ENCODE results near the gene CHRNA9. TPM values are rescaled to one million over a fixed set of nuclear protein-coding genes. Genes with fewer than 3 reads are reported as not detected.

The CHRNA9 gene
- total and polyA plus RNA-seq, 2 experiments from 2014 or later = not detected

- Histone ChIP-seq H3K27me3 (no peaks in the 10 kb centered on the region), H3K27ac (no peak overlapping the region), H3K4me1 (ENCODE audit: low read depth) (peaks cover 11% of the 10 kb centered on the region), H3K9me3 (ENCODE audit: low read depth) (no peaks in the 10 kb centered on the region), H3K36me3 (no peaks in the 10 kb centered on the region), H3K4me3 (no peak overlapping the region)
- DNase-seq (ENCODE audit: low read depth in 1 of 2, low spot score in 1 of 2) = no peak
- no peak for TF ChIP-seq CTCF (IDR thresholded peaks at IDR 0.05; ENCODE audit: low read depth, low read length)
These were observed 6.8 kb upstream of the CHRNA9 start for GRCh38 chr4:40328383-40328782.

DNA sequence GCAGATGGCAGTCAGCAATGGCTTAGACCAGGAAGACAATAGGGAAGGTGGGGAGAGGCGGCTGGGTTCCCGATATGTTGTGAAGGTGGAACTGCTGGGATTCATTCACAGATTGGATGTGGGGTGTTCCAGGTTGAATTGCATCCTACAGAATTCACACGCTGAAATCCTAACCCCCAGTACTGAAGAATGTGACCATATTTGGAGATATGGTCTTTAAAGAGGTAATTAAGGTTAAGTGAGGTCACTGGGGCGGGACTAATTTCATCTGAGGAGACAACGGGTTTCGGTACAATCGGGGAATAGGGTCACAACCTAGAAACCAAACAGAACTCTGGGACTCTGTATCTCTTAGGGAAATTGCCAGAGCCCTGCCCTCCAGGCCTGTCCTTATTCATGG, 5.3 kb upstream of the CHRNA9 start:
- H3K9me3 ChIP-seq (ENCODE audit: low read depth) = no peaks in the 10 kb centered on the region
- H3K36me3 ChIP-seq = no peaks in the 10 kb centered on the region
- TF ChIP-seq CTCF (IDR thresholded peaks at IDR 0.05; ENCODE audit: low read depth, low read length) = no peak
- H3K27me3 ChIP-seq = no peaks in the 10 kb centered on the region
- H3K4me1 ChIP-seq (ENCODE audit: low read depth) = peaks cover 11% of the 10 kb centered on the region
- H3K27ac ChIP-seq = no peak overlapping the region
- no peak for DNase-seq (ENCODE audit: low read depth in 1 of 2, low spot score in 1 of 2)
- no peak overlapping the region for H3K4me3 ChIP-seq

- H3K27me3 ChIP-seq = no peaks in the 10 kb centered on the region
- H3K27ac ChIP-seq = no peak overlapping the region
- no peaks in the 10 kb centered on the region for H3K36me3 ChIP-seq
- no peak overlapping the region for H3K4me3 ChIP-seq
- DNase-seq (ENCODE audit: low read depth in 1 of 2, low spot score in 1 of 2) = no peak
- H3K4me1 ChIP-seq (ENCODE audit: low read depth) = peaks cover 11% of the 10 kb centered on the region
- H3K9me3 ChIP-seq (ENCODE audit: low read depth) = no peaks in the 10 kb centered on the region
- no peak for TF ChIP-seq CTCF (IDR thresholded peaks at IDR 0.05; ENCODE audit: low read depth, low read length)
These were observed 4.6 kb upstream of the CHRNA9 start for GRCh38 chr4:40330536-40330935.

DNA sequence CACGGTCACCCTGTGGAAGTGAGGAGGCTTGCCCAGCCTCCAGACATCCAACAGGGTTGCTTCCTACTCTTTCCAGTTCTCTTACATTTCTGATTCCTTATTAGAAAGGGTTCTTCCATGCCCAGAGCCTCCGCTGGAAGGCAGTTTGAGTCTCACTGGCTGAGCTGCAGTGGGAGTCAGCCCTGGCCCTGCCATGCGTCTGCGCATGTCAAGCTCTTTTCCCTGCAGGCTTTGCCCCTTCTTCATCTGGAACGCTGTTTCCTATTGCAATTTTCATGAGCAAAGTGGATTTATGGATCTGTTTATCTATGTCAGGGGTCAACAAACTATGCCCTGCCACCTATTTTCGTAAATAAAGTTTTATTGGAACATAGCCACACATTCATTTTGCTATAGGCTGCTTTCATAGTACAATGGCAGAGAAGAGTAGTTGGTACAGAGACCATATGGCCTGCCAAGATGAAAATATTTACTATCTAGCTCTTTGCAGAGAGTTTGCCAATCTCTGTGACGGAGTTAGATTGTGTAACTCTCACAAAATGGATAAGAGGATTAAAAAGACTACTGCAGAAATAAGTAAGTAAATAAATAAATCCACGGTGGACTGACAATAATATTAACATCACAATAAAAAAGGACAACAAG, 3.9 kb upstream of the CHRNA9 start:
- no peak for TF ChIP-seq CTCF (IDR thresholded peaks at IDR 0.05; ENCODE audit: low read depth, low read length)
- Histone ChIP-seq H3K4me1 (ENCODE audit: low read depth) (peaks cover 11% of the 10 kb centered on the region), H3K27me3 (no peaks in the 10 kb centered on the region), H3K9me3 (ENCODE audit: low read depth) (no peaks in the 10 kb centered on the region), H3K36me3 (no peaks in the 10 kb centered on the region), H3K4me3 (no peak overlapping the region), H3K27ac (no peak overlapping the region)
- peak in 1 of 2 donors; percentile 67 for DNase-seq (ENCODE audit: low read depth in 1 of 2, low spot score in 1 of 2)

DNA sequence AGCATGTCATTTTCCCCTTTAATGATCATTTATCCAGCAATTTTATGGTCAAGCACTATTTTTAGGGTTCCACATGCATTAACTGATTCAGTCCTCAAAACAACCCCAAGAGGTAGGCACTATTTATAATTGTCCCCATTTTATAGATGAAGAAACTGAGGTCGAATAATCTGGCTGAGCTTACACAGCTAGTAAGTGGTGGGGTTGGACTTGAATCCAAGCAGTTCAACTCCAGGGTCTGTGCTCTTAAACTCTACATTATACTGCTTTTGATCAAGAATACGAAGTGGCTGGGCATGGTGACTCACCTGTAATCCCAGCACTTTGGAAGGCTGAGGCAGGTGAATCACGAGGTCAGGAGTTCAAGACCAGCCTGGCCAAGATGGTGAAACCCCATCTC, 3.2 kb upstream of the CHRNA9 start:
- H3K9me3 ChIP-seq (ENCODE audit: low read depth) = no peaks in the 10 kb centered on the region
- no peaks in the 10 kb centered on the region for H3K36me3 ChIP-seq
- H3K27ac ChIP-seq = no peak overlapping the region
- DNase-seq (ENCODE audit: low read depth in 1 of 2, low spot score in 1 of 2) = no peak
- H3K27me3 ChIP-seq = no peaks in the 10 kb centered on the region
- TF ChIP-seq CTCF (IDR thresholded peaks at IDR 0.05; ENCODE audit: low read depth, low read length) = no peak
- H3K4me3 ChIP-seq = no peak overlapping the region
- H3K4me1 ChIP-seq (ENCODE audit: low read depth) = peaks cover 10% of the 10 kb centered on the region

Measured in cardiac muscle cell (in vitro differentiated cells and primary cell).